ENCODE measurements around the gene DISC1.

GRCh38 chr1:231688989-231689388 is 62.4 kb downstream of the DISC1 start:
- TF ChIP-seq ZBTB7A (IDR thresholded peaks at IDR 0.05; ENCODE audit: low read depth) (no peak), RAD21 (IDR thresholded peaks at IDR 0.05; ENCODE audit: low read depth) (no peak), CEBPB (IDR thresholded peaks at IDR 0.05) (no peak), EP300 (IDR thresholded peaks at IDR 0.05; ENCODE audit: borderline replicate concordance) (no peak), CREB1 (IDR thresholded peaks at IDR 0.05; ENCODE audit: low read depth) (no peak), TAF1 (IDR thresholded peaks at IDR 0.05; ENCODE audit: low read depth) (no peak), YY1 (IDR thresholded peaks at IDR 0.05; ENCODE audit: low read depth) (no peak), NFIC (IDR thresholded peaks at IDR 0.05) (no peak), FOXM1 (IDR thresholded peaks at IDR 0.05; ENCODE audit: borderline replicate concordance, low read depth) (no peak), TCF12 (IDR thresholded peaks at IDR 0.05; ENCODE audit: low read depth) (no peak)
- TF ChIP-seq, protein P1, sequence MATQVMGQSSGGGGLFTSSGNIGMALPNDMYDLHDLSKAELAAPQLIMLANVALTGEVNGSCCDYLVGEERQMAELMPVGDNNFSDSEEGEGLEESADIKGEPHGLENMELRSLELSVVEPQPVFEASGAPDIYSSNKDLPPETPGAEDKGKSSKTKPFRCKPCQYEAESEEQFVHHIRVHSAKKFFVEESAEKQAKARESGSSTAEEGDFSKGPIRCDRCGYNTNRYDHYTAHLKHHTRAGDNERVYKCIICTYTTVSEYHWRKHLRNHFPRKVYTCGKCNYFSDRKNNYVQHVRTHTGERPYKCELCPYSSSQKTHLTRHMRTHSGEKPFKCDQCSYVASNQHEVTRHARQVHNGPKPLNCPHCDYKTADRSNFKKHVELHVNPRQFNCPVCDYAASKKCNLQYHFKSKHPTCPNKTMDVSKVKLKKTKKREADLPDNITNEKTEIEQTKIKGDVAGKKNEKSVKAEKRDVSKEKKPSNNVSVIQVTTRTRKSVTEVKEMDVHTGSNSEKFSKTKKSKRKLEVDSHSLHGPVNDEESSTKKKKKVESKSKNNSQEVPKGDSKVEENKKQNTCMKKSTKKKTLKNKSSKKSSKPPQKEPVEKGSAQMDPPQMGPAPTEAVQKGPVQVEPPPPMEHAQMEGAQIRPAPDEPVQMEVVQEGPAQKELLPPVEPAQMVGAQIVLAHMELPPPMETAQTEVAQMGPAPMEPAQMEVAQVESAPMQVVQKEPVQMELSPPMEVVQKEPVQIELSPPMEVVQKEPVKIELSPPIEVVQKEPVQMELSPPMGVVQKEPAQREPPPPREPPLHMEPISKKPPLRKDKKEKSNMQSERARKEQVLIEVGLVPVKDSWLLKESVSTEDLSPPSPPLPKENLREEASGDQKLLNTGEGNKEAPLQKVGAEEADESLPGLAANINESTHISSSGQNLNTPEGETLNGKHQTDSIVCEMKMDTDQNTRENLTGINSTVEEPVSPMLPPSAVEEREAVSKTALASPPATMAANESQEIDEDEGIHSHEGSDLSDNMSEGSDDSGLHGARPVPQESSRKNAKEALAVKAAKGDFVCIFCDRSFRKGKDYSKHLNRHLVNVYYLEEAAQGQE (IDR thresholded peaks at IDR 0.05; ENCODE audit: low read depth): no peak
- TF ChIP-seq, protein P2, sequence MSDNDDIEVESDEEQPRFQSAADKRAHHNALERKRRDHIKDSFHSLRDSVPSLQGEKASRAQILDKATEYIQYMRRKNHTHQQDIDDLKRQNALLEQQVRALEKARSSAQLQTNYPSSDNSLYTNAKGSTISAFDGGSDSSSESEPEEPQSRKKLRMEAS (IDR thresholded peaks at IDR 0.05): no peak

All from Ishikawa (cell line).